GM19455 (cell line): ENCODE data around the gene CLEC16A.

Source experiments
- ATAC-seq: cut with Tn5 transposase; IDR thresholded peaks from one replicate; pipeline ENCODE4 v1.9.1; 2021; ENCODE audit not compliant: unreplicated experiment

The CLEC16A gene

GRCh38 chr16:11147754-11148444, 203.5 kb downstream of the CLEC16A start:
- ATAC-seq = no peak

- ATAC-seq = no peak
These were observed 204.8 kb downstream of the CLEC16A start for GRCh38 chr16:11149011-11149616.

- no peak for ATAC-seq
These were observed 205.8 kb downstream of the CLEC16A start for GRCh38 chr16:11150190-11150589.

GRCh38 chr16:11151156-11151884, 207.0 kb downstream of the CLEC16A start:
- no peak for ATAC-seq

DNA sequence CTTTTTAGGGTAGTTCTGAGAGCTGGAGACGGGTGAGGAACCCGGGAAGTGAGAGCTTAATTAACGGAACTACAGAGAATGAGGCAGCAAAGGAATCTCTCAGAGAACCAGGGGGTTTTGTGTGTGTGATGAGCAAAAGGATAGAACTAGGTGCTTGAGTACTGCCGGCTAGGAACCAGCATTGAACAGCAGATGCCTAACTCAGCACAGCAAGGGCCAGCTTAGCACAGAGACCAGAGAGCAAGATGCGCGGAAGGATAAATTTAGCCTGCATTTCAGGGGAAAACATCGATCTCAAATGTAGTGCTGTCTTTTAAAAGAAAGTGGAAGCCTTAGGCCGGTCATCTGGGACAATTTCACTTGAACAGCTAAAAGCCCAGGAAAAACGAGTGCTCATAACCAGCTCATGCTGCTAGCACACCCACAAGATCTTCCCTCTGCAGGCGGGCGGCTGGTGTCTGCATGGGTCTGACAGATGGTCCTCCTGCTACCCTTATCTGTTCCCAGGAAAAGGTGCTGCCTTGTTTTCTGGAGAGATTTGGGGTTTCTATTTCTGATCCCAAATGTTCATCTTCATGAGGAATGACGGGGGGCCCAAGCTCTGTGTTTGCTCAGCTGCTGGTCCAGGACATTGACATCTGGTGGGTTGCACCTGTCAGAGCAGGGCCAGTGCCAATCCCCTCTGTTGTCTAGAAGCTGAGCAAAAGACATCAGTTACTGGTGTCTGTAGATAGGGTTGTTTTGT, 207.7 kb downstream of the CLEC16A start:
- ATAC-seq = no peak

DNA sequence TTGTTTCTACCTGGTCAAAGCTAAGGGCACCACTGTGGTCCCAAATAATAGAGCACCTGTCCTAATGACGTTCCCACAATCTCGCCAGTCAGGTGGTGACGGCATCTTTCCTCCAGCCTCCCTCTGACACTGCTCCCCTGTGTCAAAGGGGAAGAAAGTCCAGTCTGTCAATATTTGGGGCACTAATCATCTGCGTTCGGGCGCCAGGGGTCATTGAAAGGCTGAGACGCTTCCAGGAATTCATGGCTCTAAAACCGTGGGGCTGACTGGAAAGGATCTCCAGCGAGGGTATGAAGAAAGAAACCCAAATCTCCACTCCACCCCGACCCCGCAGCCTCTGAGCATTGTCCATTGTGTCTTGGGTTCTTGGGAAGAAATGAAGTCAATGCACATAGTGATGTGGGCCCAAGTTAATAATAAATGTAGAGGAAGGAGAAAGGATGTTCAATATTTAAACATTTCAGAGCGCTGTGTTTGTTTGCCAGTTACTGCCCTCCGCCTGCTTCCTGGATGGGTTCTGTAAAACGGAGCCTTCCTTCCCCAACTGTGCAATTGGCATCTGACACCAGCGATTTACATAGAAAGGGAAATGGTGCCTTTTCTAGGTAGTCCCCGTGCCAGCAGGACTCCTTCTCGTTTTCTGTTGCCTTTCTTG, 208.4 kb downstream of the CLEC16A start:
- no peak for ATAC-seq

GRCh38 chr16:11155284-11155806, 211.0 kb downstream of the CLEC16A start:
- ATAC-seq = no peak

DNA sequence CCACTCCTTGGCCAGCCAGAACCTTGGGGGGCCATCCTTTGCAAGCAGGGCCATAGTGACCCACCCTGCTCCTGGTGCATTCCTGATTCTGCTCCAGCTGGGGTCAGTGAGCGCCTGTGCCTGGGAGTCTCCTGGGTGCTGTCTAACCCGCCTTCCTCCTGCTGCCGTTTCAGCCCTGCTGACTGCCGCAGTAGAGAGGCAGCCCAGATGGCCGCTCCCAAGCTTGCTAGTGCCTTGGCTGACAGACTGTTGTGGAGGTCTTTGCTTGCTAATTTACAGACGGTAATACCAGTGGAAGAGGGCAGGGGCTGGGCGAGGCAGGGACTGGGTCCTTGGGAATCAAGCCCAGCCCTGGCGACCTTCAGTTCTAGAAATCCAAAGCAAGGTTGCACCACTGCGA, 212.0 kb downstream of the CLEC16A start:
- ATAC-seq = no peak

GRCh38 chr16:11157143-11157542, 212.8 kb downstream of the CLEC16A start:
- no peak for ATAC-seq

- ATAC-seq = no peak
These were observed 213.7 kb downstream of the CLEC16A start for GRCh38 chr16:11158018-11158417.

- ATAC-seq = no peak
These were observed 214.9 kb downstream of the CLEC16A start for GRCh38 chr16:11159282-11159681.

- ATAC-seq = no peak
These were observed 216.3 kb downstream of the CLEC16A start for GRCh38 chr16:11160676-11161115.

- ATAC-seq = no peak
These were observed 217.1 kb downstream of the CLEC16A start for GRCh38 chr16:11161439-11161838.

- ATAC-seq = no peak
These were observed 217.6 kb downstream of the CLEC16A start for GRCh38 chr16:11161974-11162373.

DNA sequence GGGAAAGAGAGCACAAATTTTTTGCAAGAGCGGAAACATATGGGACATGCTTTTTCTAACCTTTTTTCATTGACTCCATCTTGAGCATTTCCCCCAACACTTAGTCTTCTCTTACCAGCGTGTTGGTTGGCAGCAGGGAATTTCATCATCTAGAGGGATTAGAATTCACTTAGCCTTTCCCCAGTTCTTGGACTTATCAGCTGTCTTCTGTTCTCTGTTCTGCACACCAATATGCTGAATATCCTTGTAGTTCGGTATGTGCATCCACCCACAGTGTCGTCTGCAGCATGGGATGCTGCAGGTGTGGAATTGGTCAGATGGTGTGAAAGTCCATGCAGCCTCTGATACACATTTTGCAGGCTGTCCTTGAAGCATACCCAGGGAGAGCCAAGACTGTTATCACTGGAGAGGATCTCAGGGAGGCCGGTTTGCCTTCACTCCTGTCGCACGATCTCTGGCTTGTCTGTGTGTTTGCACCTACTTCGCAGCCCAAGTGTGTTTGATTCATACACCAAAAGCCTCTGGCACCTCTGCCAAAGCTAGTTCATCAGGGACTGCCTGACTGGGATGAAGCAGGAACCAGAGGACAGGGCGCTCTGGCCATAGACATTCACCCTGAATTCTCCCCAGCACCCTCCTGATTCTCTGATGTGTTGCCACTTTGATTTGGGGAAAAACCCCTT, 218.4 kb downstream of the CLEC16A start:
- no peak for ATAC-seq

DNA sequence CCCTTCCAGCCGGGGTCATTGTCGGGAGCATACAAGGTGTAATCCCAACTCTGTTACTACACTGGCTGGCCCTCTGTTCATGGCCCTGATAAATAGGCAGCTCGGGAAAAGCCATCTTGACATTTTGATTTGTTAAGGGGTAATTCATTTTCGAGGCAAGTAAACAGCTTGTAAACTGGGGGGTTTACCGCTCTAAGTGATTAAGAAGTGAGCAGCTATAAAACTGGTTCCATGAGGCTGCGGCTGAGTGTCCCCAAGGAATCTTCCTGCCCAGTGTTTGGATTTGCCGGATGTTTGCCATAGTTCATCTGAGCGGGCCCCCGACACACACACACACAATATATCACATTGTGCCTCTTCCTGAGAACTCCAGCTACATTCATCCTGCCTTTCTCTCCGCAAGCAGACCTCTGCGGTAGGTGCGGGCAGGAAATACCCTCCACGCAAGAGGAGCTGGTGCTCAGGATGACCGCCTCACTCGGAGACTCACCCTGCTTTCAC, 219.4 kb downstream of the CLEC16A start:
- ATAC-seq = no peak

DNA sequence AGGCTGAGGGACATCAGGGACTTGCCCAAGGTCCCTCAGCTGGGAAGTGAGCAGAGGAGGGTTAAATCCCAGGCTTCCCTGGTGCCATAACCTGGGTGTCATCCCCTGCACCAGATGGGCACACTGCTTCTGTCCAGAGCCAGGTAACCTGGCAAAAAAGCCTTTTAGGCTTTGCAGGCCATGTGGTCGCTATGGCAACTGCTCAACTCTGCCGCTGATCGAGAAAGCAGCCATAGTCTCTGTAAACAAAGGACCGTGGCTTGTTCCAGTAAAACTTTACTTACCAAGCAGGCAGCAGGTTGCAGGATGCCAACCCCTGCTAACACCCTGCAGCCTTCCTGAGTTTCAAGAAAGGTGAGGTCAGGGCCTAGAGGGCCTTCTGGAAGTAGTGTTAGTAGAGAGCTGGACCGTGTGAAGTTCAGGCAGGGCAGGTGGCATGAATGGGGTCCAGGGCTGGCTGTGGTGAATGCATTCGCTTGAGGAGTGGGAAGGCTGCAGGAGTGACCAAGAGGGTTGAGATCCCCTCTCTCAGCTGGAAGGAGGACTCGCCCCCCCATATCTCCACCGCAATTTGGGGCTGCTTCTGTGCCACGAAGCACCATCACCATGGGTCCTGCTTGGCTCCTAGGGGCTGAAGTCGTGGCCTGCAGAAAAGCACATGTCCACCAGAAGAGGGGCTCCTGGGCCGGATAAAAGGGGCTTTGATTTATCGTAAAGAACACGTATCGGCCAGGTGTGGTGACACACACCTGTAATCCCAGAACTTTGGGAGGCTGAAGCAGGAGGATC, 220.3 kb downstream of the CLEC16A start:
- no peak for ATAC-seq

DNA sequence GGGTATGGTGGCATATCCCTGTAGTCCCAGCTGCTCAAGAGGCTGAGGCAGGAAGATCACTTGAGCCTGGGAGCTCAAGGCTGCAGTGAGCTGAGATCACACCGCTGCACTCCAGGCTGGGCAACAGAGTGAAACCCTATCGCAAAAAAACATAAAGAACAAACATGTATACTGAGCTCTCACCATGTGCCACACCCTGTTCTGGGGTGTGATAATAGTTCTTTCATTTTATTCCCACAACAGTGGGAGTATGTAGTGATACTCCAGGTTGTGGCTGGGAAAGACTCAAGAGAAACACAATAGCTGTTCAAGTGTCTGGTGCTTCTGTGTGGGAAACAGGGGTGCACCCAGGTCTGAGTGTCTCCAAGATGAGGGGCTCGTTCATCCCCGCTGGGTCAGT, 221.0 kb downstream of the CLEC16A start:
- no peak for ATAC-seq
